ENCODE results near the gene TMEM31. TPM values are rescaled to one million over a fixed set of nuclear protein-coding genes. Genes with fewer than 3 reads are reported as not detected.

Gene TMEM31
- total and polyA plus RNA-seq, 10 of the 15 experiments (the other 5 are each of a cell fraction or from before 2014, with no cell fraction given) = 0.18 TPM; not detected in 9

DNA sequence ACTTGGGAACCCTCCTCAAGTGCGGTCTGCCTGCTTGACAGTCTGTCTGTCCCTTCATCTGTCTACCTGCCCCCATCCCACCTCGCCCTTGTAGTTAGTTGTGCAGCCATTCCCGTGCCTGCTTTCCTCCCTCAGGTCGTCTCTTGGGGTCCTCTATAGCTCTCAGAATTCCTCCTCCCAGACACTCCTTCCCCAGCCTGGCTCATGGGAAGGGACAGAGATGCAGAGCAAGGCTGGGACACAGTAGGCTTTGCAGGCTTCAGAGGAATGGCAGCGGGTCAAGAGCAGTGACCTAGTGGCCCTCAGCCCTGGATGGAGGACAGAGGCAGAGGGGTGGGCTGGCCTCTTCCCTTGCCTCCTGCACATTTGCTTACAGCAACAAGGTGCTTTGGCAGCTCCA is 18.3 kb downstream of the TMEM31 start:
- H3K79me2 ChIP-seq (ENCODE audit: control insufficient read depth, insufficient read depth, low read length) = no peaks in the 10 kb centered on the region
- intact Hi-C loops (cut with micrococcal nuclease; ENCODE audit: unreplicated experiment) = no loop called here
- H3K4me3 ChIP-seq = no peak overlapping the region
- ATAC-seq (no peak), DNase-seq (ENCODE audit: low read depth, low spot score) (no peak), FAIRE-seq (no peak)
- ChIA-PET SMC1A (ENCODE audit: uncharacterized antibody, unreplicated experiment) (interaction anchor here (0.6 kb wide), 1 partner anchor 325 kb away, joined by 3 read pairs; no protein-coding TSS in a partner anchor), CTCF (no interaction called here), RAD21 (ENCODE audit: unreplicated experiment) (no interaction called here), POLR2A (no interaction called here)
- no peak for TF ChIP-seq RB1 (IDR thresholded peaks at IDR 0.05; ENCODE audit: borderline replicate concordance)
- no peak for TF ChIP-seq BACH1 (IDR thresholded peaks at IDR 0.05; ENCODE audit: borderline replicate concordance)
- TF ChIP-seq TBL1XR1 (IDR thresholded peaks at IDR 0.05; ENCODE audit: low read depth, low read length) = no peak
- TF ChIP-seq POLR2AphosphoS2 (IDR thresholded peaks at IDR 0.05; ENCODE audit: low read depth, low read length) = no peak
- no peak for TF ChIP-seq ZBED1 (IDR thresholded peaks at IDR 0.05; ENCODE audit: borderline replicate concordance)
- TF ChIP-seq, protein P1, sequence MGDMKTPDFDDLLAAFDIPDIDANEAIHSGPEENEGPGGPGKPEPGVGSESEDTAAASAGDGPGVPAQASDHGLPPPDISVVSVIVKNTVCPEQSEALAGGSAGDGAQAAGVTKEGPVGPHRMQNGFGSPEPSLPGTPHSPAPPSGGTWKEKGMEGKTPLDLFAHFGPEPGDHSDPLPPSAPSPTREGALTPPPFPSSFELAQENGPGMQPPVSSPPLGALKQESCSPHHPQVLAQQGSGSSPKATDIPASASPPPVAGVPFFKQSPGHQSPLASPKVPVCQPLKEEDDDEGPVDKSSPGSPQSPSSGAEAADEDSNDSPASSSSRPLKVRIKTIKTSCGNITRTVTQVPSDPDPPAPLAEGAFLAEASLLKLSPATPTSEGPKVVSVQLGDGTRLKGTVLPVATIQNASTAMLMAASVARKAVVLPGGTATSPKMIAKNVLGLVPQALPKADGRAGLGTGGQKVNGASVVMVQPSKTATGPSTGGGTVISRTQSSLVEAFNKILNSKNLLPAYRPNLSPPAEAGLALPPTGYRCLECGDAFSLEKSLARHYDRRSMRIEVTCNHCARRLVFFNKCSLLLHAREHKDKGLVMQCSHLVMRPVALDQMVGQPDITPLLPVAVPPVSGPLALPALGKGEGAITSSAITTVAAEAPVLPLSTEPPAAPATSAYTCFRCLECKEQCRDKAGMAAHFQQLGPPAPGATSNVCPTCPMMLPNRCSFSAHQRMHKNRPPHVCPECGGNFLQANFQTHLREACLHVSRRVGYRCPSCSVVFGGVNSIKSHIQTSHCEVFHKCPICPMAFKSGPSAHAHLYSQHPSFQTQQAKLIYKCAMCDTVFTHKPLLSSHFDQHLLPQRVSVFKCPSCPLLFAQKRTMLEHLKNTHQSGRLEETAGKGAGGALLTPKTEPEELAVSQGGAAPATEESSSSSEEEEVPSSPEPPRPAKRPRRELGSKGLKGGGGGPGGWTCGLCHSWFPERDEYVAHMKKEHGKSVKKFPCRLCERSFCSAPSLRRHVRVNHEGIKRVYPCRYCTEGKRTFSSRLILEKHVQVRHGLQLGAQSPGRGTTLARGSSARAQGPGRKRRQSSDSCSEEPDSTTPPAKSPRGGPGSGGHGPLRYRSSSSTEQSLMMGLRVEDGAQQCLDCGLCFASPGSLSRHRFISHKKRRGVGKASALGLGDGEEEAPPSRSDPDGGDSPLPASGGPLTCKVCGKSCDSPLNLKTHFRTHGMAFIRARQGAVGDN (IDR thresholded peaks at IDR 0.05) = no peak
- no peak for TF ChIP-seq EZH2 (IDR thresholded peaks at IDR 0.05; ENCODE audit: borderline replicate concordance, control insufficient read depth, low read depth, low read length)
- TF ChIP-seq SMAD1 (IDR thresholded peaks at IDR 0.05; ENCODE audit: low read depth, partially characterized antibody) = no peak
- TF ChIP-seq, protein P2, sequence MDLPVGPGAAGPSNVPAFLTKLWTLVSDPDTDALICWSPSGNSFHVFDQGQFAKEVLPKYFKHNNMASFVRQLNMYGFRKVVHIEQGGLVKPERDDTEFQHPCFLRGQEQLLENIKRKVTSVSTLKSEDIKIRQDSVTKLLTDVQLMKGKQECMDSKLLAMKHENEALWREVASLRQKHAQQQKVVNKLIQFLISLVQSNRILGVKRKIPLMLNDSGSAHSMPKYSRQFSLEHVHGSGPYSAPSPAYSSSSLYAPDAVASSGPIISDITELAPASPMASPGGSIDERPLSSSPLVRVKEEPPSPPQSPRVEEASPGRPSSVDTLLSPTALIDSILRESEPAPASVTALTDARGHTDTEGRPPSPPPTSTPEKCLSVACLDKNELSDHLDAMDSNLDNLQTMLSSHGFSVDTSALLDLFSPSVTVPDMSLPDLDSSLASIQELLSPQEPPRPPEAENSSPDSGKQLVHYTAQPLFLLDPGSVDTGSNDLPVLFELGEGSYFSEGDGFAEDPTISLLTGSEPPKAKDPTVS (IDR thresholded peaks at IDR 0.05; ENCODE audit: low read depth, low read length) = no peak
- TF ChIP-seq PKNOX1 (IDR thresholded peaks at IDR 0.05) = no peak
- no peak for TF ChIP-seq NFYB (IDR thresholded peaks at IDR 0.05; ENCODE audit: insufficient read depth, low read depth, low read length)
- TF ChIP-seq CHD1 (IDR thresholded peaks at IDR 0.05; ENCODE audit: low read depth, low read length) = no peak
- no peak overlapping the region for H3K9ac ChIP-seq (ENCODE audit: control insufficient read depth, insufficient read depth, low read length)
- H3K4me2 ChIP-seq (ENCODE audit: control insufficient read depth, insufficient read depth) = no peak overlapping the region
- no peaks in the 10 kb centered on the region for H3K4me1 ChIP-seq (ENCODE audit: control insufficient read depth, insufficient read depth, low read length)
- H4K20me1 ChIP-seq (ENCODE audit: control insufficient read depth, insufficient read depth) = no peaks in the 10 kb centered on the region
- H3K27me3 ChIP-seq (replicated peaks in 1 of 2; ENCODE audit: control insufficient read depth in 2 of 2, insufficient read depth in 2 of 2, low read length in 1 of 2) = no peaks in the 10 kb centered on the region; a peak in 2 of 4 replicates
- H3K9me3 ChIP-seq (replicated peaks; ENCODE audit: control insufficient read depth, insufficient read depth, low read length) = no peaks in the 10 kb centered on the region
- no peaks in the 10 kb centered on the region for H3K36me3 ChIP-seq (ENCODE audit: control insufficient read depth in 2 of 2, insufficient read depth in 2 of 2, low read length in 1 of 2)
- WGBS (ENCODE audit: insufficient coverage, insufficient replicate concordance, low lambda C conversion rate, missing lambda C conversion rate) = 5% methylated on average over 5 of the region's 5 CpGs
- in situ Hi-C loops (cut with MboI) = no loop called here
- no TSS peak for BruUV-seq (replicated peaks)
- H2AFZ ChIP-seq (ENCODE audit: control insufficient read depth, low read depth, low read length) = no peak overlapping the region
- no peak overlapping the region for H3K27ac ChIP-seq (ENCODE audit: control insufficient read depth, insufficient read depth)

Measured in GM12878 (cell line).